ENCODE data around the gene APLF. TPM values are rescaled to one million over a fixed set of nuclear protein-coding genes. Genes with fewer than 3 reads are reported as not detected.

The APLF gene
- total and polyA plus RNA-seq, 2 of the 8 experiments (the other 6 are each of a cell fraction or from before 2014, with no cell fraction given): 4.4 to 7.3 TPM

- no peak overlapping the region for H3K27ac ChIP-seq (ENCODE audit: low read depth, low read length)
- H4K5ac ChIP-seq (ENCODE audit: insufficient read length, low read depth, low read length): no peak overlapping the region
- ChIA-PET CTCF (ENCODE audit: partially characterized antibody) (no interaction called here), POLR2A (ENCODE audit: partially characterized antibody) (no interaction called here)
- no peak overlapping the region for H2AK5ac ChIP-seq (ENCODE audit: low read depth, low read length)
- H3K36me3 ChIP-seq (ENCODE audit: control insufficient read depth in 2 of 4, insufficient read depth in 4 of 4, low read length in 3 of 4): no peaks in the 10 kb centered on the region
- H3K79me1 ChIP-seq (ENCODE audit: low read depth, low read length): no peaks in the 10 kb centered on the region
- H3K4ac ChIP-seq (replicated peaks; ENCODE audit: insufficient read length, low read depth, low read length): no peak overlapping the region
- H3K14ac ChIP-seq (ENCODE audit: insufficient read length): no peak overlapping the region
- H2BK5ac ChIP-seq (ENCODE audit: low read depth, low read length): no peak overlapping the region
- no peaks in the 10 kb centered on the region for H3K4me1 ChIP-seq (replicated peaks in 1 of 4; ENCODE audit: control insufficient read depth in 3 of 4, insufficient read depth in 4 of 4, low read length in 3 of 4)
- H2BK20ac ChIP-seq (ENCODE audit: low read length): no peak overlapping the region
- no peak overlapping the region for H2BK12ac ChIP-seq (ENCODE audit: low read depth, low read length)
- TF ChIP-seq SP4 (IDR thresholded peaks at IDR 0.05; ENCODE audit: low read length) (no peak), KDM1A (IDR thresholded peaks at IDR 0.05; ENCODE audit: borderline replicate concordance, low read length) (no peak), EZH2 (IDR thresholded peaks at IDR 0.05; ENCODE audit: low read depth, low read length, severe bottlenecking) (no peak), TAF7 (optimal IDR thresholded peaks at IDR 0.05; ENCODE audit: borderline replicate concordance, low read depth, low read length) (no peak), CREB1 (IDR thresholded peaks at IDR 0.05) (no peak), HDAC2 (IDR thresholded peaks at IDR 0.05; ENCODE audit: borderline replicate concordance in 1 of 2, low read depth in 2 of 2, low read length in 2 of 2) (no peak), EGR1 (IDR thresholded peaks at IDR 0.05; ENCODE audit: borderline replicate concordance, low read depth, low read length) (no peak), KDM4A (IDR thresholded peaks at IDR 0.05; ENCODE audit: low read depth, low read length, severe bottlenecking) (no peak), NANOG (IDR thresholded peaks at IDR 0.05; ENCODE audit: insufficient read depth, low read depth, low read length, poor library complexity, severe bottlenecking) (no peak)
- TF ChIP-seq, protein P1, sequence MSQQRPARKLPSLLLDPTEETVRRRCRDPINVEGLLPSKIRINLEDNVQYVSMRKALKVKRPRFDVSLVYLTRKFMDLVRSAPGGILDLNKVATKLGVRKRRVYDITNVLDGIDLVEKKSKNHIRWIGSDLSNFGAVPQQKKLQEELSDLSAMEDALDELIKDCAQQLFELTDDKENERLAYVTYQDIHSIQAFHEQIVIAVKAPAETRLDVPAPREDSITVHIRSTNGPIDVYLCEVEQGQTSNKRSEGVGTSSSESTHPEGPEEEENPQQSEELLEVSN (IDR thresholded peaks at IDR 0.05): no peak
- no peak overlapping the region for H3K4me2 ChIP-seq (ENCODE audit: insufficient read depth in 1 of 2, low read depth in 2 of 2, low read length in 2 of 2)
- FAIRE-seq (no peak), DNase-seq (ENCODE audit: low read depth in 1 of 2, low spot score in 2 of 2) (no peak)
- no peaks in the 10 kb centered on the region for H3K27me3 ChIP-seq (replicated peaks in 1 of 4; ENCODE audit: control insufficient read depth in 3 of 4, extremely low read depth in 1 of 4, insufficient read depth in 3 of 4, low read length in 3 of 4)
- peak overlapping the region; percentile 82; the same call in 1 of the 2 replicates for H2AFZ ChIP-seq (ENCODE audit: low read length)
- H3K9me3 ChIP-seq (ENCODE audit: insufficient read depth in 2 of 2, low read depth in 1 of 2, low read length in 1 of 2): peaks cover 0 to 3% of the 10 kb centered on the region in 2 experiments; a peak in 1 of 4 replicates
- H3K79me2 ChIP-seq (ENCODE audit: control insufficient read depth in 1 of 2, insufficient read depth in 2 of 2, low read length in 2 of 2): no peaks in the 10 kb centered on the region
- no peaks in the 10 kb centered on the region for H3K23me2 ChIP-seq (ENCODE audit: low read depth, low read length)
- H3K23ac ChIP-seq (ENCODE audit: insufficient read length): no peak overlapping the region
- no peak overlapping the region for H3K18ac ChIP-seq (ENCODE audit: extremely low read depth, low read length)
- no peak overlapping the region for H3K4me3 ChIP-seq (ENCODE audit: extremely low read depth in 1 of 4, insufficient read depth in 2 of 4, low read depth in 3 of 4, low read length in 4 of 4)
- H2BK15ac ChIP-seq (ENCODE audit: low read length): no peak overlapping the region
- H2BK120ac ChIP-seq (replicated peaks; ENCODE audit: low read depth, low read length): no peak overlapping the region
- H3K56ac ChIP-seq (replicated peaks; ENCODE audit: insufficient read length, low read depth, low read length): no peak overlapping the region
- no peak overlapping the region for H4K91ac ChIP-seq (replicated peaks; ENCODE audit: insufficient read length, low read length)
- no peak overlapping the region for H3K9ac ChIP-seq (replicated peaks in 1 of 4; ENCODE audit: extremely low read depth in 1 of 4, low read depth in 3 of 4, low read length in 3 of 4)
- H4K20me1 ChIP-seq (replicated peaks in 1 of 2; ENCODE audit: control insufficient read depth in 1 of 2, insufficient read depth in 2 of 2, low read length in 2 of 2): no peaks in the 10 kb centered on the region
- no peak overlapping the region for H4K8ac ChIP-seq (ENCODE audit: extremely low read depth, insufficient read depth, low read length)
Observed at GRCh38 chr2:68434981-68435380, 32.4 kb upstream of the APLF start.
